ENCODE data around the gene HTRA3.

Gene HTRA3

GRCh38 chr4:8306511-8307021 lies 37.0 kb downstream of the HTRA3 start:
- H3K27ac Mint-ChIP-seq, result no peak overlapping the region
- no peaks in the 10 kb centered on the region for H3K4me1 Mint-ChIP-seq (ENCODE audit: low read depth)
- H3K36me3 Mint-ChIP-seq (ENCODE audit: low read depth), result no peaks in the 10 kb centered on the region
- no peaks in the 10 kb centered on the region for H3K27me3 Mint-ChIP-seq (ENCODE audit: low read depth)
- no peak overlapping the region for H3K4me3 Mint-ChIP-seq
- no peaks in the 10 kb centered on the region for H3K9me3 Mint-ChIP-seq

- Mint-ChIP-seq H3K9me3 (no peaks in the 10 kb centered on the region), H3K4me1 (ENCODE audit: low read depth) (no peaks in the 10 kb centered on the region), H3K27ac (no peak overlapping the region), H3K27me3 (ENCODE audit: low read depth) (no peaks in the 10 kb centered on the region), H3K4me3 (no peak overlapping the region), H3K36me3 (ENCODE audit: low read depth) (no peaks in the 10 kb centered on the region)
Measured at GRCh38 chr4:8307121-8307520, 37.6 kb downstream of the HTRA3 start.

GRCh38 chr4:8307714-8308113 lies 38.2 kb downstream of the HTRA3 start:
- H3K36me3 Mint-ChIP-seq (ENCODE audit: low read depth), result no peaks in the 10 kb centered on the region
- H3K27me3 Mint-ChIP-seq (ENCODE audit: low read depth), result no peaks in the 10 kb centered on the region
- no peaks in the 10 kb centered on the region for H3K9me3 Mint-ChIP-seq
- H3K27ac Mint-ChIP-seq, result no peak overlapping the region
- H3K4me1 Mint-ChIP-seq (ENCODE audit: low read depth), result no peaks in the 10 kb centered on the region
- H3K4me3 Mint-ChIP-seq, result no peak overlapping the region

- H3K27me3 Mint-ChIP-seq (ENCODE audit: low read depth), result no peaks in the 10 kb centered on the region
- no peaks in the 10 kb centered on the region for H3K4me1 Mint-ChIP-seq (ENCODE audit: low read depth)
- H3K36me3 Mint-ChIP-seq (ENCODE audit: low read depth), result no peaks in the 10 kb centered on the region
- H3K9me3 Mint-ChIP-seq, result no peaks in the 10 kb centered on the region
- H3K27ac Mint-ChIP-seq, result no peak overlapping the region
- no peak overlapping the region for H3K4me3 Mint-ChIP-seq
Measured at GRCh38 chr4:8308144-8308543, 38.6 kb downstream of the HTRA3 start.

- H3K36me3 Mint-ChIP-seq (ENCODE audit: low read depth), result no peaks in the 10 kb centered on the region
- H3K4me1 Mint-ChIP-seq (ENCODE audit: low read depth), result no peaks in the 10 kb centered on the region
- no peak overlapping the region for H3K27ac Mint-ChIP-seq
- no peaks in the 10 kb centered on the region for H3K9me3 Mint-ChIP-seq
- H3K4me3 Mint-ChIP-seq, result no peak overlapping the region
- H3K27me3 Mint-ChIP-seq (ENCODE audit: low read depth), result no peaks in the 10 kb centered on the region
Measured at GRCh38 chr4:8308856-8309771, 39.6 kb downstream of the HTRA3 start.

- no peaks in the 10 kb centered on the region for H3K9me3 Mint-ChIP-seq
- no peaks in the 10 kb centered on the region for H3K27me3 Mint-ChIP-seq (ENCODE audit: low read depth)
- H3K4me3 Mint-ChIP-seq, result no peak overlapping the region
- H3K36me3 Mint-ChIP-seq (ENCODE audit: low read depth), result no peaks in the 10 kb centered on the region
- no peak overlapping the region for H3K27ac Mint-ChIP-seq
- no peaks in the 10 kb centered on the region for H3K4me1 Mint-ChIP-seq (ENCODE audit: low read depth)
Measured at GRCh38 chr4:8310306-8310705, 40.8 kb downstream of the HTRA3 start.

- Mint-ChIP-seq H3K4me1 (ENCODE audit: low read depth) (no peaks in the 10 kb centered on the region), H3K36me3 (ENCODE audit: low read depth) (no peaks in the 10 kb centered on the region), H3K4me3 (no peak overlapping the region), H3K27me3 (ENCODE audit: low read depth) (no peaks in the 10 kb centered on the region), H3K27ac (no peak overlapping the region), H3K9me3 (no peaks in the 10 kb centered on the region)
Measured at GRCh38 chr4:8311101-8312068, 41.8 kb downstream of the HTRA3 start.

GRCh38 chr4:8312069-8312445 lies 42.5 kb downstream of the HTRA3 start:
- no peaks in the 10 kb centered on the region for H3K9me3 Mint-ChIP-seq
- H3K4me3 Mint-ChIP-seq, result no peak overlapping the region
- no peak overlapping the region for H3K27ac Mint-ChIP-seq
- no peaks in the 10 kb centered on the region for H3K27me3 Mint-ChIP-seq (ENCODE audit: low read depth)
- no peaks in the 10 kb centered on the region for H3K36me3 Mint-ChIP-seq (ENCODE audit: low read depth)
- H3K4me1 Mint-ChIP-seq (ENCODE audit: low read depth), result no peaks in the 10 kb centered on the region

- no peak overlapping the region for H3K4me3 Mint-ChIP-seq
- H3K27me3 Mint-ChIP-seq (ENCODE audit: low read depth), result no peaks in the 10 kb centered on the region
- H3K9me3 Mint-ChIP-seq, result no peaks in the 10 kb centered on the region
- H3K27ac Mint-ChIP-seq, result no peak overlapping the region
- H3K4me1 Mint-ChIP-seq (ENCODE audit: low read depth), result no peaks in the 10 kb centered on the region
- H3K36me3 Mint-ChIP-seq (ENCODE audit: low read depth), result no peaks in the 10 kb centered on the region
Measured at GRCh38 chr4:8312976-8313375, 43.4 kb downstream of the HTRA3 start.

GRCh38 chr4:8314691-8315255 lies 45.2 kb downstream of the HTRA3 start:
- Mint-ChIP-seq H3K9me3 (no peaks in the 10 kb centered on the region), H3K27ac (no peak overlapping the region), H3K4me1 (ENCODE audit: low read depth) (no peaks in the 10 kb centered on the region)

GRCh38 chr4:8315435-8316250 lies 46.1 kb downstream of the HTRA3 start:
- H3K27me3 Mint-ChIP-seq (ENCODE audit: low read depth), result no peaks in the 10 kb centered on the region
- H3K36me3 Mint-ChIP-seq (ENCODE audit: low read depth), result no peaks in the 10 kb centered on the region
- H3K27ac Mint-ChIP-seq, result no peak overlapping the region
- no peaks in the 10 kb centered on the region for H3K4me1 Mint-ChIP-seq (ENCODE audit: low read depth)
- H3K9me3 Mint-ChIP-seq, result no peaks in the 10 kb centered on the region
- no peak overlapping the region for H3K4me3 Mint-ChIP-seq

More at GRCh38 chr4:8314691-8315255, 45.2 kb downstream of the HTRA3 start:
- no peaks in the 10 kb centered on the region for H3K36me3 Mint-ChIP-seq (ENCODE audit: low read depth)
- no peaks in the 10 kb centered on the region for H3K27me3 Mint-ChIP-seq (ENCODE audit: low read depth)
- no peak overlapping the region for H3K4me3 Mint-ChIP-seq

- Mint-ChIP-seq H3K36me3 (ENCODE audit: low read depth) (no peaks in the 10 kb centered on the region), H3K9me3 (no peaks in the 10 kb centered on the region), H3K4me3 (no peak overlapping the region), H3K4me1 (ENCODE audit: low read depth) (no peaks in the 10 kb centered on the region), H3K27me3 (ENCODE audit: low read depth) (no peaks in the 10 kb centered on the region), H3K27ac (no peak overlapping the region)
Measured at GRCh38 chr4:8316251-8316771, 46.8 kb downstream of the HTRA3 start.

- no peaks in the 10 kb centered on the region for H3K27me3 Mint-ChIP-seq (ENCODE audit: low read depth)
- H3K4me1 Mint-ChIP-seq (ENCODE audit: low read depth), result no peaks in the 10 kb centered on the region
- H3K9me3 Mint-ChIP-seq, result no peaks in the 10 kb centered on the region
- no peak overlapping the region for H3K4me3 Mint-ChIP-seq
- no peak overlapping the region for H3K27ac Mint-ChIP-seq
- no peaks in the 10 kb centered on the region for H3K36me3 Mint-ChIP-seq (ENCODE audit: low read depth)
Measured at GRCh38 chr4:8316911-8317351, 47.4 kb downstream of the HTRA3 start.

Measured in T-helper 1 cell treated with Interleukin-12 subunit alpha and Interleukin-12 subunit beta and Interleukin-4 antibody, amounts not matched to agents 30 μg/mL and 1 μg/mL, for 36 hours (primary cell).